HG03439 (cell line): ENCODE results near the gene RGR.

ENCODE experiments used
- ATAC-seq: cut with Tn5 transposase; IDR thresholded peaks from one replicate; pipeline ENCODE4 v1.9.1; 2021; ENCODE audit warnings: mild to moderate bottlenecking, moderate library complexity; ENCODE audit not compliant: unreplicated experiment

The RGR gene

DNA sequence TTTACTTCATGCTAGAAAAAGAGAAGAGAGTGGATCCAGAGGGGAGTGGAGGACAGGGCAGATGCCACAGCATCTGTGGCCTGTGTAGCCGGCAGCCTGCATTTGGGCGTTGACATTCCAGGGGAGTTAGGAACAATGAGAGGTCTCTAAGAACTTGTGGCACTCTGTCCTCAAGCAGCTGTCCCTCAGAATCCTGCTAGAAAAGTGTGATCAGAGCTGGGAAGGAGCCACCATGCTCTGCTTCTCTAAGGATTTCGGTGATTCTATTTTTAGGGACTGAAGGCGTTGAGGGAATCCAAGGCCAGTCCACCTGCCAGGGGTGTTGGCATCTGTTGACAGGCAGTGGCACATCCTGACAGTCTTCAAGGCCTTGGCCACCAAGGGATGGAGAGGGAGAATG is 27.1 kb upstream of the RGR start:
- ATAC-seq, result no peak

DNA sequence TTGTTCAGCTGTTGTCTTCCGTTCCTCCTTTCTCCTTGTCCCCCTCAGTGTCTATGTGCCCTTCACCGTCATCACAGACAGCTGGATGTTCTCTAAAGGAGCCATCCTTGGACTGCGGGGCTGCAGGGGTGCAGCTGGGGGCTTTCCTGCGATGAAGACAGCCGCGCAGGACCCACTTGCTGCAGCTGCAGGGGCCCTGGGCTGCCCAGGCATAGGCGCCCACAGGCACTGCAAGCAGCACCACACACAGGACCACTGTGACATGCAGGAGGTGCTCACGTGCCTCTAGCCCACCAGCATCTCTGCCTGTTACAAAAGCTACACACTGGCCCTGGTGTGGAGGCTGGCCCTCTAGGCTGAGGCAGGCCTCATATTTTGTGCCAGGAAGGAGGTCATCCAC is 22.9 kb upstream of the RGR start:
- ATAC-seq, result no peak

DNA sequence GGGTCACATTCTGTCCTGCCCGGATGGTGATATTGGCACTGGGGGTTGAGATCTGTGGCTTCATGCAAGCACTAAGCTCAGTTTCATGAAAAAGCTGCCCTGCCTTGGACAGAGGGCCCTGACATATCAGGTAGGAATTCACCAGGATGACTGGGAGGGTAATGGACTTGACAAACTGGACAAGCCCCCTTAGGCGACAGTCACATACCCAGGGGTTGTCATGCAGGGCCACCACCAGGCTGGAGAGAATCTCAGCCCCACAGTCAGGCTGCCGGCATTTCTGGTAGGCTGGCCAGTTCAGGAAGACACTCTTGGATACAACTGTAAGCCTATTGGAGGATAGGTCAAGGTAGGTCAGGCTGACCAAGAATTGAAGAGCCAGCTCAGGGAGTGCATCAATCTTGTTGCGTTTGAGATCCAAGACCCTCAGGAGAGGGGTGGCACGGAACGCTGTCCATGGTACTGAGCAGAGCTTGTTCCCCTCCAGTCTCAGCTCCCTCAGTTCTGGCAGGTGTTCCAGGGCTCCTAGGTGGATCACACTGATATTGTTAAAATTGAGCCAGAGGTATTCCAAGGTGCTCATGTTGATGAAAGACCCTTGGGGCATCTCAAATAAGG is 20.3 kb upstream of the RGR start:
- no peak for ATAC-seq

DNA sequence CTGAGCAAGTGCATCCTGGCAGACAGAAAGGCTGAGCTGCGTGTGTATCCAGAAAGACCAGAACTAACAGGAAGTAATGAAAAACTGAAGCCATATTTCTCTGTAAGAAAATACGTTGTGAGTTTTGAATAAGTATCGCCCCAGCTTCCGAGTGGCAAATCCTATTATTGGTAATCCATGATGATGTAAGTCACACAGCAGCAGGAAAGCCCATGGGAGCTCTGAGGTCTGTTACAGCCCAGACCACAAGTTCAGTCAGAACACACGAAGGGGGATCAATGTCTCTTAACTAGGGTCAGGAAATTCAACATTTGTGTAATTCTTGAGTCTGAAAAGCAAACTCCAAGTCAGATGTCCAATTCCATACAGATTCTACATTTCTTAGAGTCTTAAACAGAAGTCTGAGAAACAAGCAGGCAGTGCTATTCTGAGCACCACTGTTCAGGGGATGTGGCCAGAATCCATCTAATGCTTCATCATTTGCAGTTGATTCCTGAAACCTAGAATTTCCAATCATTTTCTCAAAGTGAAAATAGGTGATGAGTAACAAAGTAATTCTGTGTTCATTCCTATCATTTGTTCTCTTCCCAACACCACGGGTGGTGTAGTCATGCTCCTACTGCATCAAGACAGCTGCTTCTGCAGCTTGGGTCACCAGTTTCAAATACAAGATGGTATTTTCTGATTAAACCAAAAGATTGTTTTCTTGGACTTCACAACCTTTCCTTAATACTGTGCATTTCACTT is 19.3 kb upstream of the RGR start, which contains the start of gene LRIT2:
Gene LRIT2 (minus strand): TSS at position 118 of the 747 bp plus-strand sequence. CDS start 24 bp downstream, at position 94.
- no peak for ATAC-seq

DNA sequence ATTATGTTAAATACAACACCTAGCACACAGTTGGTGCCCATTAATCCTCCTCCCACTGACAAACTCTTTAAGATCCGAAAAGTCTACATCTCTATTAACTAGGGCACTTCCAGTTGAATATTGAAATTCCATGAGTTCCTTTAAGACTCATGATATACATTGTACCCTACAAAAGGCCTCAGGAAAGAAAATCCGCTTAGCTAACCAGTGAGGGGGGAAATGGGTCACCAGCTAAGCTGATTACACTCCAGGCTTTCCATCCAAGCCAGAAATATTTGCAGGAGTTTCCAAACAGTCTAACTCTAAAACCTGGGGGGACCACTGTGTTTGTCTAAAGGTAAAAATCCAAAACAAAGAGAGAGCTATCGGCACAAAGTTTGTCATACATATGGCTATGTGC is 18.2 kb upstream of the RGR start:
- ATAC-seq, result no peak

DNA sequence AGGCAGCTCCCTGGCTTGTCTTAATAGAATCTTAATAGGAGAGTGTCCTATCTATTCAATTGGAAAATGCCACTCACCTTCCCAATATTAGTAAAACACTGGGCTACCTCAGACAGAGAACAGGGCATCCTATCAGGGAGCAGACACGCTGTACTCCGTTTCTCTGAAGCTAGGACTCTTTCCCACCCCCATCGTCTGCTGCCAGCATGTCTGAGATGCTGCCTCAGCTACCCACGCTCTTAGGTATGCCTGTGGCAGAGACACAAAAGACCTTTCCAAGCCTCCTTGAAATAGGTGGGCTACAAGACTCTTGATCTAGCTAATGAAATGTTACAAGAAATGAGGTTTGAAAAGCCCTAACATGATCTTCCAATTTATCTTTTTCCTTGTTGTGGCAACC is 17.0 kb upstream of the RGR start:
- no peak for ATAC-seq

DNA sequence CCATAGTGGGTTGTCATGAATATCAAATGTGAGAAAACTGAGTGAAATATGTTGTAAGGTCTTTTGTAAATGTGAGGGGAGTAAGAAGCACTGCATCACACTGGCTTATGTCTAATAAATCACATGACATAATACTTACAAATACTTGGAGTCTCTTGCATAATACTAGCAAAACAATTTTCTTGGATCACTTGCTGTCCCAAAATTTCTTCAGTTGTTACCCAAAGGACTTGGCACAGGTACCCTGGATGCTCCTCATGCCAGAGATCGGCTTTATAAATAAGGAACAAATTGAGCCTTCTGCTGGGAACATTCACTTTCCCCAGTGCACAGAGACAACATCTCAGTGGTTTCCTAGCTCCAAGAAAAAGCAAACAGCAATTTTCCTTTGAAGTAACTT is 14.5 kb upstream of the RGR start:
- no peak for ATAC-seq

DNA sequence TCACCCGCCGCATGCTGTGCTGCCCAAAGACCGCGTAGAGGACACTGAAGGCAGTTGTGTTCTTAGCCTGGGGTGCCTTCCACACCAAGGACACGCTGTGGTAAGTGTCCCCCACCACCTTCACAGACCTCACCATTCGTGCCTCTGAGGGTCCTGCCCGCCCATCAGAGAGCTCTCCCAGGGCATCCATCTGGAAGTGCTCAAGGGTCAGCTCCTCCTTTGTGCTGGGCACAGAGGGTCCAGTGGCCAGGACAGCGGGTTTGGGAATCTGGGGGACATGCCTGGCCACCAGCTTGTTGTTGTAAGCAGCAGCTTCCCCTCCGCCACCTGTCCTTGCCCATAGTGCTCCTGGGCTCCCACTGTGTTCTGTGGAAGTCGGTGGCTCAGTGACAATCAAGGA is 12.5 kb upstream of the RGR start:
- ATAC-seq, result no peak

DNA sequence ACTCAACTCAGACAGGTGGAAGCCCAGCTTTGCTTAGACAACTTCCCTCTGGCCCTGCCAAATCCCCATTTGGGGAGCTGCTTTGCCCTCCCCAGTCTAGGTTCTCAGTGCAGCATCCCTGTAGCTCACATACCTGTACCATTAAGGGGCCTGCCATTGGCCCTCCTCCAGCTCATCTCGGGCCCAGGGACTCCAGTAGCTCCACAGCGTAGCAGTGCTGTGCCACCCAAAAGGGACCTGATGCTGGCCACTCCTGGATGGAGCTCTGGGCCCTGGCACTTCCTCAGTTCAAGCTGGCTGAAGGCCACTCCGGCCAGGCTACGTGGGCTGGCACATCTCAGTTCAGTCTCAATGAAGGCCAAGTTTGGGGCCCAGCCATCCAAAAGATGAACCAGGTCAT is 10.9 kb upstream of the RGR start:
- ATAC-seq, result no peak

DNA sequence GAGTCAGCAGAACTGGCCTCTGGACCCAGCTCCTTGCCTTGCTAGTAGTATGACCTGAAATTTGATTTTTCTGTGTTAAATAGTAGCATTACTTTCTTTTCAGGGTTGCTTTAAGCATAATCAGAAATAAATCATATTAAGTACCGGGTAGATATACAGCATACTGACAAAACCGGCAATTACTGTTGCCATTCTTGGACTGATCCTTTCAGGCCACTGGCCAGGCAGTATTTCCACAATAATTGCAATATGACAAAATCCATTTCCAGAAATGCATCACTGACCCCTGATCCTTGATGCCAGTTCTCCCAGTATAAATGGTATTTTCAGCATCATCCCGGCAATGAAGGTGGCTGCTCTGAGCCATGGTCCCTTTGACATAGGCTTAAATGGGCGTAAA is 10.4 kb upstream of the RGR start:
- ATAC-seq, result no peak

DNA sequence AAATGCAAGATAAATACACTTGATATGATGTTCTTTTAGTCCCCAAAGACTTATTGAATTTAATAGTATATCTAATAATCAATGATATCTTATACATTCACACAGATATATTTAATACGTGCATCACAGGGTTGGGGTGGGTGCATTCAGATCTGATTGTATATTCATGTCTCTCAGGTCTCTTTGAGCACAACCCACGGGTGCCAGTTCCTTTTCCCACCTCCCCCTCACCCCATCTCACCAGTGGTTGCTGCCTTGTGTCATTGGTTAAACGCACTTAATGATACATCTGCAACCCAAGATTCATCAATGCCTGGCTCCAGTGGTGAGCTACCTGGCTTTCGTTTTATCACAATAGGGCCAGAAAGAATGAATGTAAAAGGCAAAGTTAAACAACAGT is 9.8 kb upstream of the RGR start:
- no peak for ATAC-seq

DNA sequence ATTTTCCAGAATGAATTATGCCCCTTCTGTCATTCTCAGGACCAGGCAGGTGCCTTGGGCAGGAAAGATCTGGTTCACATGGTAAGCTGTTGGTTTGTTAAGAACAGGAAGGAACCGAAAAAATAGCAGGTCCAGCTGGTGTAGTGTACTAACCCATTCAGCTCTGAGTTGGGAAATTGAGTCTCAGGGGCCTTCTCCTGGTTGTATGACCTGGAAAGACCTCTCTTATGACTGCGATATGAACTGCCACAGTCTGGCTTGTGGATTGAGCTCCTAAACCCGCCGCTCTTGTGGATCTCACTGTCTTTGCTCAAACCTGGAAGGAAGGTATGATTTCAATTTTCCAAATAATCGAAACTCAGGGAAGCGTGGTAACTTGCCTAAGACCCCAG is 8.1 kb upstream of the RGR start:
- ATAC-seq, result no peak

DNA sequence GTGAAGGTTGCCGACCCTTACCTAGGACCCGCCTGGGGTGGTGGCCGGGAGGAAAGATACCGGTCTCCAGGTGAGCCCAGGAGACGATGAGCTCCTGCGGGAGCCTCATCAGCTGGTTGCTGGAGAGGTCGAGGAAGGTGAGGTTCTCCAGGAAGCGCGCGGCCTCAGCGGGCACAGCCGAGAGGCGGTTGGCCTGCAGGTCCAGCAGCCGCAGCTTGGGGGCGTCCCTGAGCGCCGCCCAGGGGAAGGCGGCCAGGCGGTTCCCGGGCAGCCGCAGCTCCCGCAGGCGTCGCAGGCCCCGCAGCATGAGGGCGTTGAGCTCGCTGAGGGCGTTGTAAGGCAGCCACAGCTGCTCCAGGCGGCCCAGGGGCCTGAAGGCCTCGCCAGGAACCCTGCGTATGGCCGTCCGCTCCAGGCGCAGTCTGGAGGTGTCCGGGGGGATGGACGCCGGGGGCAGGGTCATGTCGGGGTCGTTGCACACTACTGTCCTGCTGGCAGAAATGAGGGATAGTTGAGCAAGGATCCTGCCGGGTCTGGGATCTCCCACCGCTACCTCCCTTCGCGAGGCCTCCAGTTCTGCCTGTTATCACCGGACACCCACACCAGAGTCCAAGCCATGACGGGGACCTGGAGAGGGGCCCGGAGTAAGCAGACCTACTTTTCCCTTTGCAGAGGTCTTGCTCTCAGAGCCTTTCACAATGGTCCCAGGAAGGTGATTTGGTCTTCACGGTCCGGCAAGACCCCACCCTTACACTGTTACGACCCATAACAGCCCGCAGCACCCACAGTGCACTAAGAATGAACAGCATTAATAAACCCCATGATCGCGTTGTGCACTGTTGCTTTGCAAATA is 7.4 kb upstream of the RGR start:
- ATAC-seq, result no peak

DNA sequence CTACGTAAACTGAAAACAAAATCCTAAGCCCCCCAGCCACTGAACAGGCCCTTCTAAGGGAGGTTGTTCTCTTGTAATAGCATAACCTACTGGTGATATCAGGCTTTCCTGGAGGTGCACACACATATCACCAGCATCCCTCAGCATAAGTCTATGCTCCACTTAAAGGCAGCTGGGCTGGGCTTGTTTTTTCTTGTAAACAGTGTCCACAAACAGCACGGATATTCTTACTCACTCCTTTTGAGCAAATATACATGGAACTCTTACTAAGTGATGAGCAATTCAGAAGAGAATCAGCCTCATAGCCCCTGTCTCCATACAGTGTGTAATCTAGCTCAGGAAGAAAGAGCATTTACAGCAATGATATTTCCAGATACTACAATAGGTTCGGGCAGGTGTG is 5.9 kb upstream of the RGR start:
- no peak for ATAC-seq

DNA sequence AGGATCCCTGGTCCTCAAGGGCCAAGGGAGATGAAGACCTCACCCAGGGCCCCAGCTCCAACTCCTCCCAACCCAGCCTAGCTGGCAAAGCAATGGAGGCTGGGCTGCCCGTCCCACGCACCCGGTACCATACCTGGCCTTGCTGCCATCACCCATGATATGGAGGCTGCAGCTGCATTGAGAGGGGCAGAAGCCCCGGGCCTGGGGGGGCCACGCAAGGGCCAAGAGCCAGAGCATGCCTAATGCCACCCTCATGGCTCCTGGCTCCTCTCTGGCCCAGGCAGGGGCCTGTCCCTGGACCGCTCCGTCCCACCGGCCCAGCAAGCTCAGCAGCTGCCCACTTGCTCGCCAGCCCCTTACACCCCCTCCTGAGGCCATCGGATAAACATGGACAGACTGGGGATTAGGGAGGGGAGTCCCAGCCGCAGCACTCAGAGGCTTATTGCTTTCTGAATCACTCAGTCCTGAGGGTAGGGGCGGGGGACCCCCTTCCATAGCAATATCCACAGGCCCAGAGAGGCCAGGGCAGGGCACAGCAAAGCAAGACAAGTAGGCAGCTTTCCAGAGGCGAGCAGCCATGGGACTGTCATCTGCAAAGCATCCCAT is 3.6 kb upstream of the RGR start, which contains the start of gene LRIT1:
Gene LRIT1 (minus strand): TSS at position 362 of the 606 bp plus-strand sequence. CDS start 107 bp downstream, at position 255.
- no peak for ATAC-seq

DNA sequence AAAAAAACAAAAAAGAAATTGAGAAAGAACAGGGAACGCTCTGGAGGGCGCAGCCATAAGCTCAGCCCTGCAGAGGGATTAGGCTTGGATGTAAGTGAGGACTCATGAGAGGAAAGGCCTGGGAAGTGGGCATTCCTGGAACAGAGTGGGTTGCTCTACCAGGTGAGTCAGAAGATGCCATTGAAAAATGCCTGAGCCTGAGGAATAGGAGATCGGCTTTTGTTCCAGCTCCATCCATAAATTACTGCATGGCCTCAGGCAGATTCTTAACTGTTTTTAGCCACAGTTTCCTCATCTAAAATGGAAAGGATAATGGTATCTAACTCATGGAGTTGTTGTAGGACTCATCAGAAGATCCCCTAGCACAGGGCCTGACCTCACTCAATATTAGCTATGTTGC is 1.1 kb upstream of the RGR start:
- no peak for ATAC-seq

DNA sequence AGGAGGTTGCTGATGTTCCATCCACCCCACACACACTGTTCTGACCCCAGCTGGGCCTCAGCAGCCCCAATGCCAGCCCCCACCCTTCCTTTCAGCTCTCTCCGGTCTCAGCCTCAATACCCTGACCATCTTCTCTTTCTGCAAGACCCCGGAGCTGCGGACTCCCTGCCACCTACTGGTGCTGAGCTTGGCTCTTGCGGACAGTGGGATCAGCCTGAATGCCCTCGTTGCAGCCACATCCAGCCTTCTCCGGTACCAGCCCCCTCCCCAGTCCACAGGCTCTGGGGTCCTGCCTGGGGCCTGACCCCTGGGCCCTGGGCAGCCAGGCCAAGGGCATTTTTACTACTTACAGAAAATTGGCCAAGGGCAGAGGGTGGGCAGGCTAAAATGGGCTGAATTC is 2.6 kb downstream of the RGR start:
- no peak for ATAC-seq

DNA sequence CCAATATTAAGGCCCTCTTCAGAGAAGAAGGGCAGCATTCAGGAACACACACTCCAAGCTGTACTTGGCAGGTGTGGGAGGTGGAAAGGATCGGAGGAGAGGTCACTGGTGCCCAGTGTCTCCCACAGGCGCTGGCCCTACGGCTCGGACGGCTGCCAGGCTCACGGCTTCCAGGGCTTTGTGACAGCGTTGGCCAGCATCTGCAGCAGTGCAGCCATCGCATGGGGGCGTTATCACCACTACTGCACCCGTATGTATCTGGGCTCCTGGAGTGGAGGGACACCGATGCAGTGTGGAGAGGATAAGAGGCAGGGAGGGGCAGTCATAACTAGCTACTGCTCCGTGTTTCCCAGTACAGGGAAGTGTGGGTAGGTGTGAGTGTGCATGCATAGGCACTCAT is 3.9 kb downstream of the RGR start:
- no peak for ATAC-seq

DNA sequence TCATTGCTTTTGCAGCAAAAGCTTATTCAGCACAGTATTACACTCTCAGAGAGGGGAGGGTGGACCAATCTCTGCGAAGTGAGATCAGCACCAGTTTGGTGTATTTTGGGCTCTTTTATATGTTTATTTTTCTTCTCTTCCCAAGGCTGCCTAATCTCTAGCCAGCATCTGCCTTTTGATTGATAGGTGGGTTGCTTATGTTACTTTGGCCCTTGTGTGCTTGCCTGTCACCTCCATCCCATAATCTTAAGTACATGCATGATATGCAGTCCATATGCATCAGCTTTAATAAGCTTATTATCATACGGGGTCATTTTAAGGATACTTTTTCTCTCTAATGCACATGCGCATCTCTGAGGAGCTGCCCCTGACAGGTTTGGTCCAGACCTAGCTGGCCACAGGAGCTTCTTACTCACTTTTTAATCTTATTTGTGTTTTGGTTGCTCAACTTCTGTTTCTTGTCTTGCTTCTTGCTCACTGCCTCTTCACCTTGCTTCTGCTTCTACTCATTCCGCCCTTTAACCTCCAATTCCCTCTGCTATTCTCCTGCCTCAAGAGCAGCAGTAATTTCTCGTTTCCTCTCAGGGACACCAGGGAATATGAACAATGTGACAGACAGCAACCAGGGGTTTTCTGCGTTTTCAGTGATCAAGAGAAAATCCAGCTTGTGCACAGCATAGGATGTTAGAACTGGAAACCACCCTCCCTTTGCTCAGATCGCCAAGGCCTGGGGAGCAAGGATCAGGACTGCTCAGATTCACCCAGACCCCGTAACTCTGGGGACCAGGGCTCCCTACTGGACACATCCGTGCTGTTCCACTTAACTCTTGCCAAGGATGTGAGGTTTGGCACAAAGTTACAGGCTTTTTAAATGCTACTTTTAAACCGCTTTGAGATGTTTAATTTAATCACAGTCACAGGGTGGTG is 10.0 kb downstream of the RGR start:
- ATAC-seq, result no peak
